Common myeloid progenitor, CD34-positive (primary cell): ENCODE measurements around the gene COL2A1.

Experiments
- CTCF ChIA-PET: fragments of 350-600 bp; sonication (Branson Sonifier 250); formaldehyde crosslinking; loops from one replicate; lab custom pipeline; 2021; ENCODE audit warnings: antibody characterized with exemption; lab: Charles Lee
- POLR2A ChIA-PET: fragments of 350-600 bp; sonication (Branson Sonifier 250); formaldehyde crosslinking; loops from one replicate; lab custom pipeline; 2021; ENCODE audit warnings: antibody characterized with exemption; lab: Charles Lee
- DNase-seq, 3 donors: peaks; one replicate each; pipeline versions ENCODE4 v3.0.0 to v3.0.0-alpha.2; 2013
- H3K27ac ChIP-seq, 2 experiments: 1 replicate in 1 of 2; 2 replicates in 1 of 2; pipeline ENCODE4 v1.7.0; 2013; ENCODE audit warnings: inconsistent platforms in 2 of 2, low read length in 2 of 2, mild to moderate bottlenecking in 2 of 2, low read depth in 1 of 2, moderate library complexity in 1 of 2; ENCODE audit not compliant: severe bottlenecking in 2 of 2, insufficient read depth in 1 of 2, poor library complexity in 1 of 2
- H3K27me3 ChIP-seq, 5 experiments: replicated peaks in 2 of 5; 1 replicate in 3 of 5; 2 replicates in 2 of 5; pipeline versions ENCODE4 v1.6.1 to v1.7.0; 2013; ENCODE audit warnings: low read length in 4 of 5, mild to moderate bottlenecking in 2 of 5, moderate library complexity in 2 of 5, inconsistent platforms in 1 of 5; ENCODE audit not compliant: insufficient read depth in 5 of 5, control insufficient read depth in 4 of 5
- H3K36me3 ChIP-seq, 4 experiments: 1 replicate in 2 of 4; 2 replicates in 2 of 4; pipeline versions ENCODE4 v1.6.1 to v1.7.0; 2013; ENCODE audit warnings: low read length in 3 of 4, control low read depth in 1 of 4, mild to moderate bottlenecking in 1 of 4; ENCODE audit not compliant: control insufficient read depth in 4 of 4, insufficient read depth in 4 of 4
- H3K4me1 ChIP-seq, 4 experiments: 1 replicate in 3 of 4; 2 replicates in 1 of 4; pipeline versions ENCODE4 v1.6.1 to v1.7.1; 2013; ENCODE audit warnings: low read length in 3 of 4, mild to moderate bottlenecking in 3 of 4, control low read depth in 1 of 4, inconsistent platforms in 1 of 4, moderate library complexity in 1 of 4; ENCODE audit not compliant: control insufficient read depth in 4 of 4, insufficient read depth in 4 of 4; ENCODE audit errors: control extremely low read depth in 1 of 4
- H3K4me3 ChIP-seq, 7 experiments: 1 replicate in 4 of 7; 2 replicates in 3 of 7; pipeline versions ENCODE4 v1.5.1 to v1.7.0; 2013; ENCODE audit warnings: mild to moderate bottlenecking in 7 of 7, low read length in 6 of 7, moderate library complexity in 6 of 7, inconsistent platforms in 2 of 7, low read depth in 2 of 7, control low read depth in 1 of 7; ENCODE audit not compliant: insufficient read depth in 4 of 7, control insufficient read depth in 1 of 7; ENCODE audit errors: extremely low read depth in 1 of 7
- H3K9me3 ChIP-seq, 5 experiments: 1 replicate in 4 of 5; 2 replicates in 1 of 5; pipeline versions ENCODE4 v1.6.1 to v1.7.1; 2013; ENCODE audit warnings: low read length in 4 of 5, mild to moderate bottlenecking in 2 of 5, inconsistent platforms in 1 of 5, low read depth in 1 of 5, moderate library complexity in 1 of 5; ENCODE audit not compliant: control insufficient read depth in 4 of 5, insufficient read depth in 2 of 5; ENCODE audit errors: control extremely low read depth in 1 of 5
- WGBS: methylation state at CpG from one replicate; pipeline ENCODE4 v1.1.5; 2013; ENCODE audit not compliant: insufficient coverage; 5-methylcytosine and 5-hydroxymethylcytosine counted together

COL2A1 gene

DNA sequence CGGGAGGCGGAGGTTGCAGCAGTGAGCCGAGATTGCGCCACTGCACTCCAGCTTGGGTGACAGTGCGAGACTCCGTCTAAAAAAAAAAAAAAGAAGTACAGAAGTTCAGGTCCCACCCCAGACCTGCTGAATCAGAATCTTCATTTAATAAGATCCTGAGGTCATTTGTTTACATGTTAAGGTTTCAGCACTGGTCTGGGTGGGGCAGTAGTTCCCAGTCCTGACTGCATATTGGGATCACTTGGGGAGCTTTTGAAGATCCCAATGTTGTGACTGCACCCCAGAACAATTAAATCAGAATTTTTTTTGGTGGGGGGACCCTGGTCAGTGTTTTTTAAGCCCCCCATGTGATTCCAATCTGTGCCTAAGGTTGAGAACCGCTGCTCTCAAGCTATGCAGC, 11.7 kb upstream of the COL2A1 start:
- Histone ChIP-seq H3K9me3 (no peaks in the 10 kb centered on the region), H3K36me3 (no peaks in the 10 kb centered on the region), H3K4me1 (no peaks in the 10 kb centered on the region), H3K4me3 (no peak overlapping the region), H3K27me3 (peaks cover 0 to 15% (median 4%) of the 10 kb centered on the region in 5 experiments), H3K27ac (no peak overlapping the region)
- DNase-seq, result no peak
- CTCF ChIA-PET, result interaction anchor here (1.0 to 1.7 kb wide), 4 partner anchors 10 to 38 kb away, joined by 3 to 6 read pairs (median 3); no protein-coding TSS in a partner anchor
- POLR2A ChIA-PET, result no interaction called here
- WGBS, result 100% methylated on average over 4 of the region's 7 CpGs

DNA sequence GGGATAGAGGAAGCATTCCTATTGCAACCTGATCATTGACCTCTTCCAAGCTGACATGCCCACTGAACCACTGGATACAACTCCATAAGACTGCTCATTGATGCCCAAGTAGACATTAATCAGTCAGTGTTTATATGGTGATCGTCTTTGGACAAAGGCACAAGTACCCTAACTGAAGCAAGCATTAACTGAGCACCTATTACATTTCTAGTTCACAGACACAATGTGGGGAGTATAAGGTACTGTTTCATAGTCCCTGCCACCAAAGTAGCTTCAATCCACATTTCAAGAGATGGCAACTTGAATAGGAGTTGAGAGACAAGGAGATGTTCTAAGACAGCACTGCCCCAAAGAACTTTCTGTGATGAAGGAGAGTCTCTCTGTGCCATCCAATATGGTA, 10.9 kb upstream of the COL2A1 start:
- WGBS, result no CpG with 5 or more reads among the region's 1 CpG
- ChIA-PET CTCF (interaction anchor here (1.0 to 1.7 kb wide), 3 partner anchors 11 to 38 kb away, joined by 3 to 6 read pairs (median 3); no protein-coding TSS in a partner anchor), POLR2A (interaction anchor here (0.6 kb wide), 1 partner anchor 10 kb away, joined by 3 read pairs; no protein-coding TSS in a partner anchor)
- Histone ChIP-seq H3K4me1 (no peaks in the 10 kb centered on the region), H3K36me3 (no peaks in the 10 kb centered on the region), H3K4me3 (no peak overlapping the region), H3K27me3 (peaks cover 0 to 15% (median 4%) of the 10 kb centered on the region in 5 experiments), H3K9me3 (no peaks in the 10 kb centered on the region), H3K27ac (no peak overlapping the region)
- DNase-seq, result no peak

DNA sequence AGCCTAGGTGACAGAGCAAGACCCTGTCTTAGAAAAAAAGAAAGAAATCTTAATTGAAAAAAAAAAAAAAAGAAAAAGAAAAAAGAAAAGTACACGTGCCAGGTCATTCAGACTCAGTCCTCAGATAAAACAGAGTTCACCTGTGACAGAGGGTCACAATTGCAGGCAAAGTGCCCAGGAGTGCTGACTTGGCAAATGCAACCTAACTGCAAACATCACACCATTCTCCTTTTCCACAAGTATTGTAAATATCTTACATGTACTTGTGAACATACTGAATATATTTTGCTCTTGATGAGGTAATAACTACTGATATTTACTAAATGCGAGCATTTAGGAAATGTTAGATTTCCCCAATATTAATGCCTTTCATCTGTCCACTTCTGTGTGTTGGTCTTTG, 9.0 kb upstream of the COL2A1 start:
- no peak for DNase-seq
- Histone ChIP-seq H3K27ac (no peak overlapping the region), H3K4me1 (no peaks in the 10 kb centered on the region), H3K9me3 (no peaks in the 10 kb centered on the region), H3K27me3 (peaks cover 0 to 22% (median 11%) of the 10 kb centered on the region in 5 experiments), H3K4me3 (no peak overlapping the region), H3K36me3 (no peaks in the 10 kb centered on the region)
- ChIA-PET POLR2A (no interaction called here), CTCF (no interaction called here)
- WGBS, result no CpG with 5 or more reads among the region's 2 CpGs

DNA sequence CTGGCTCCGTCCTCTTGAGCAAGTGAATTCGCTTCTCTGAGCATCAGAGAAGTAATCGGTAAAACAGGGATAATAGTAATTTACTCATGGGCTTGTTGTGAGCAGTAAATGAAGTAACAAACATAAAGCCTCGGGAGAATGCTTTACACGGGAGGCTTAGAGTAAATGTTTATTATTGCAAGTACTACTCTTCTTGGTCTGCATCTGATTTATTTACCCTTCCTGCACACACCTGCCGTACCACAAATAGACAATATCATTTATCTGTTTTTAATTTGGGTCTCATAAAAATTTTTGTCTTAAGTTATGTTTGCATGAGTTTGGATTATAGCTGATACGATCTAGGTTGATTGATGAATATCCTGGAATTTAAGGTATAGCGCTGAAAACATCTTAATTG, 7.8 kb upstream of the COL2A1 start:
- POLR2A ChIA-PET, result no interaction called here
- CTCF ChIA-PET, result no interaction called here

DNA sequence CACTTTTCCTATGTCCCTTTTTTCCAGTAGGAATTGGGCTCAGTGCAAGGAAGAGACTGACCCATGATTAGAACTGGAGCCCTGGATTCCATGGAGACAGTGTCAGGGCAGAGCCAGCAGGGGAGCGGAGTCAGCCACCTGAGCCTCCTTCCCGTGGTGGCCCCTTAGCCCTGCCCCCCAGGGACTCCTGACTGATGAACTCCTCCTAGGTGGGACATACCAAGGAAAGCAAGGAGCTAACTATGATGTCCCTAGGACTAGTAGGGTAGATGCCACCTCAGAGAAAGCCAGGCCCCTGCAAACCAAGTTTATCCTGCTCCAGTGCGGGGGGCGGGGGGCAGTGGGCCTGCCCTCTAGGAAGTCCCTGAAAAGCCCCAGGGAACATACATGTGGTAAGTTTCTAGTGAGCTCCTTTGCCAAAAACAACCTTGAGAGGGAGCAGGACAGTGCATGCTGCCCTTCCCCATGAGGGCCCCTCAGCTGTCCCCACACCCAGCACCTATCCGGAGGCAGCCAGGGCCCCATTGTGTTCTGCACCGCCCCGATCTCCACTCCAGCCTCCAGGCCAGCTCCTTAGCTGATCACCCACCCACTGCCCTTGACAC, 6.2 kb upstream of the COL2A1 start:
- ChIA-PET CTCF (interaction anchor here (0.9 to 1.7 kb wide), 2 partner anchors 10 to 12 kb away, joined by 3 to 5 read pairs; no protein-coding TSS in a partner anchor), POLR2A (no interaction called here)
- Histone ChIP-seq H3K9me3 (no peaks in the 10 kb centered on the region), H3K36me3 (no peaks in the 10 kb centered on the region), H3K27ac (no peak overlapping the region), H3K4me3 (no peak overlapping the region), H3K27me3 (peaks cover 9 to 36% (median 23%) of the 10 kb centered on the region in 5 experiments), H3K4me1 (no peaks in the 10 kb centered on the region)
- DNase-seq, result no peak
- 84% methylated on average over 7 of the region's 7 CpGs for WGBS

More for the DNA sequence above, 7.8 kb upstream of the COL2A1 start:
- peaks cover 5 to 20% (median 18%) of the 10 kb centered on the region in 5 experiments for H3K27me3 ChIP-seq
- H3K4me3 ChIP-seq, result no peak overlapping the region
- no peak overlapping the region for H3K27ac ChIP-seq
- 0% methylated on average over 1 of the region's 8 CpGs for WGBS
- H3K4me1 ChIP-seq, result no peaks in the 10 kb centered on the region
- no peaks in the 10 kb centered on the region for H3K9me3 ChIP-seq
- no peak for DNase-seq
- H3K36me3 ChIP-seq, result no peaks in the 10 kb centered on the region

DNA sequence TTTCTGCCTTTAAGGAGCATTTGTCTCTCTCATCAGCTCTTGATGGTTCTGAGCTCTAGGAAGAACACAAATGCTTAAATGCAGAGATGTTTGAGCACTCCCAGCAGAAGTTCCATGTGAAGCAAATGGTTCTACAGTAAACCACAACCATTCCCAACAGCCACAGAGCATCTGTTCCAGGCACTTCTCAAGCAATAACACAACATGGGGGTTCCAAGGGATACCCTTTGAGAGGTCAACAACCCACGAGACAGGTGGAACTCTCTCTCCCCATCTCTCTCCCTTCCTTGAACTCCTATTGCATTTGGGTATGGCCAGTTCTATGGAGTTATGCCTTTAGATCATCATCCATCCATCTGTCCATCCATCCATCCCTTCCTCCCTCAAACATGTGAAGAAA, 5.2 kb upstream of the COL2A1 start:
- H3K4me3 ChIP-seq, result no peak overlapping the region
- H3K4me1 ChIP-seq, result peaks cover 0 to 8% (median 7%) of the 10 kb centered on the region in 4 experiments
- H3K36me3 ChIP-seq, result no peaks in the 10 kb centered on the region
- H3K27ac ChIP-seq, result no peak overlapping the region
- POLR2A ChIA-PET, result no interaction called here
- 91% methylated on average over 1 of the region's 1 CpG for WGBS
- CTCF ChIA-PET, result no interaction called here
- H3K27me3 ChIP-seq, result peaks cover 9 to 46% (median 33%) of the 10 kb centered on the region in 5 experiments
- H3K9me3 ChIP-seq, result no peaks in the 10 kb centered on the region
- no peak for DNase-seq

DNA sequence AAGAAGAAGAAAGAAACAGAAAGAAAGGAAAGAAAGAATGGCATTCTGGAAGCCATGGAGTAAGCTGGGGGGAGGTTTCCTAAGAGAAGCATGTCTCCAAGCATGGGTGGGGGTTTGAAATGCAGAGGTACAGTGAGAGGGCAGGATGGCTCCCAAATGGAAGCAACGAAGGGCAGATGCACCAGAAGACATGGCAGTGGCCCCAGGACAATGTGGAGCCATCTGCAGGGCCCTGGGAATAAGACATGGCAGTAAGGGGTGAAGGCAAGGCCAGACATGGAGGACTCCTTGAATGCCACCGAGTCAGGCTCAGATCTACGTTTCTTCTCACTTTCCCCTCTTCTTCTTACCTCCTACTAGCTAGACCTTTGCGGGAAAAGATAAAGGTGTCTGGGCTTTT, 4.7 kb upstream of the COL2A1 start:
- Histone ChIP-seq H3K4me1 (peaks cover 0 to 13% (median 12%) of the 10 kb centered on the region in 4 experiments), H3K27me3 (peaks cover 9 to 50% (median 34%) of the 10 kb centered on the region in 5 experiments), H3K27ac (no peak overlapping the region), H3K36me3 (no peaks in the 10 kb centered on the region), H3K4me3 (no peak overlapping the region), H3K9me3 (no peaks in the 10 kb centered on the region)
- POLR2A ChIA-PET, result interaction anchor here (0.7 kb wide), 1 partner anchor 175 kb away, joined by 3 read pairs; no protein-coding TSS in a partner anchor
- WGBS, result 83% methylated on average over 1 of the region's 4 CpGs
- no peak for DNase-seq
- CTCF ChIA-PET, result no interaction called here
